Astrocyte (in vitro differentiated cells and primary cell): Measurements from ENCODE around the gene C2orf76. TPM values are rescaled to one million over a fixed set of nuclear protein-coding genes. Genes with fewer than 3 reads are reported as not detected.
A peak's percentile ranks its signal among the peaks of the same experiment; 100 is the strongest.

Experiments used
- DNase-seq: peaks from one replicate; pipeline ENCODE4 v3.0.0-alpha.2; 2010; ENCODE audit warnings: low read depth
- FAIRE-seq: peaks from 2 replicates; lab custom pipeline; 2011; peaks lifted over from hg19 to GRCh38; lab: Jason Lieb, UNC
- H2AFZ ChIP-seq: 2 replicates; pipeline ENCODE4 v1.6.0; 2012; ENCODE audit warnings: low read depth, low read length, inconsistent platforms
- H3K27ac ChIP-seq: 2 replicates; pipeline ENCODE4 v1.5.1; 2011; ENCODE audit warnings: low read depth, low read length, inconsistent platforms
- H3K27me3 ChIP-seq: 2 replicates; pipeline ENCODE4 v1.6.0; 2011; ENCODE audit warnings: low read length, inconsistent platforms; ENCODE audit not compliant: insufficient read depth
- H3K36me3 ChIP-seq: 2 replicates; pipeline ENCODE4 v1.5.1; 2011; ENCODE audit warnings: low read length, inconsistent platforms; ENCODE audit not compliant: insufficient read depth
- H3K4me1 ChIP-seq: 2 replicates; pipeline ENCODE4 v1.5.1; 2011; ENCODE audit warnings: low read length, inconsistent platforms; ENCODE audit not compliant: insufficient read depth
- H3K4me2 ChIP-seq: 2 replicates; pipeline ENCODE4 v1.6.0; 2012; ENCODE audit warnings: low read length, inconsistent platforms
- H3K4me3 ChIP-seq: 2 replicates; pipeline ENCODE4 v1.5.1; 2011; ENCODE audit warnings: low read depth, mild to moderate bottlenecking, low read length, inconsistent platforms; ENCODE audit not compliant: insufficient read depth
- H3K79me2 ChIP-seq: 2 replicates; pipeline ENCODE4 v1.6.0; 2012; ENCODE audit warnings: mild to moderate bottlenecking, low read length, inconsistent platforms; ENCODE audit not compliant: insufficient read depth
- H3K9ac ChIP-seq: 2 replicates; pipeline ENCODE4 v1.6.0; 2012; ENCODE audit warnings: mild to moderate bottlenecking, low read length, inconsistent platforms
- H3K9me3 ChIP-seq: 2 replicates; pipeline ENCODE4 v1.5.1; 2012; ENCODE audit warnings: low read depth, mild to moderate bottlenecking, low read length, inconsistent platforms; ENCODE audit not compliant: insufficient read depth
- H4K20me1 ChIP-seq: 2 replicates; pipeline ENCODE4 v1.6.0; 2012; ENCODE audit warnings: low read length, inconsistent platforms; ENCODE audit not compliant: insufficient read depth
- H3K27ac Mint-ChIP-seq: one replicate; pipeline ENCODE4 v1.8.0; 2021; ENCODE audit warnings: mild to moderate bottlenecking, mixed read lengths; ENCODE audit not compliant: unreplicated experiment
- H3K27me3 Mint-ChIP-seq: one replicate; pipeline ENCODE4 v1.8.0; 2021; ENCODE audit warnings: low read depth, mixed read lengths; ENCODE audit not compliant: unreplicated experiment
- H3K36me3 Mint-ChIP-seq: one replicate; pipeline ENCODE4 v1.8.0; 2021; ENCODE audit warnings: low read depth, mixed read lengths; ENCODE audit not compliant: unreplicated experiment
- H3K4me1 Mint-ChIP-seq: one replicate; pipeline ENCODE4 v1.8.0; 2021; ENCODE audit warnings: low read depth, mixed read lengths; ENCODE audit not compliant: unreplicated experiment
- H3K4me3 Mint-ChIP-seq: one replicate; pipeline ENCODE4 v1.8.0; 2021; ENCODE audit warnings: mild to moderate bottlenecking, moderate library complexity, mixed read lengths; ENCODE audit not compliant: unreplicated experiment
- H3K9me3 Mint-ChIP-seq: one replicate; pipeline ENCODE4 v1.8.0; 2021; ENCODE audit warnings: mild to moderate bottlenecking, mixed read lengths; ENCODE audit not compliant: unreplicated experiment
- CTCF ChIP-seq: IDR thresholded peaks from 2 replicates; pipeline ENCODE4 v1.5.1; 2011; ENCODE audit warnings: low read depth, mild to moderate bottlenecking, inconsistent platforms, low read length, moderate library complexity; ENCODE audit not compliant: insufficient read depth
- EZH2 ChIP-seq: IDR thresholded peaks from 2 replicates; pipeline ENCODE4 v1.6.1; 2012; ENCODE audit warnings: mild to moderate bottlenecking, low read length, inconsistent platforms; ENCODE audit not compliant: insufficient read depth
- total RNA-seq: library from RNA; stranded (reverse); gene quantifications from 2 replicates; pipeline ENCODE4 v1.2.1, GENCODE V29; 2021

Gene C2orf76
- total RNA-seq, 1 donor from 2014 or later = 9.2 TPM

GRCh38 chr2:119365436-119365835 lies 1.2 kb downstream of the C2orf76 start:
- Histone ChIP-seq H4K20me1 (peaks cover 25% of the 10 kb centered on the region), H3K4me3 (peak overlapping the region; percentile 90), H3K4me2 (peak overlapping the region; percentile 94), H3K9ac (peak overlapping the region; percentile 81), H3K9me3 (no peaks in the 10 kb centered on the region), H3K27ac (no peak overlapping the region), H3K79me2 (peaks cover 48% of the 10 kb centered on the region), H3K27me3 (no peaks in the 10 kb centered on the region), H3K4me1 (peaks cover 10% of the 10 kb centered on the region), H3K36me3 (peaks cover 14% of the 10 kb centered on the region), H2AFZ (no peak overlapping the region)
- no peaks in the 10 kb centered on the region for H3K27me3 Mint-ChIP-seq
- peaks cover 12% of the 10 kb centered on the region for H3K4me1 Mint-ChIP-seq
- FAIRE-seq (no peak), DNase-seq (no peak)
- H3K36me3 Mint-ChIP-seq = peaks cover 3% of the 10 kb centered on the region
- H3K27ac Mint-ChIP-seq = no peak overlapping the region
- TF ChIP-seq CTCF (no peak), EZH2 (no peak)
- peak overlapping the region; percentile 99 for H3K4me3 Mint-ChIP-seq
- H3K9me3 Mint-ChIP-seq = no peaks in the 10 kb centered on the region

- no peaks in the 10 kb centered on the region for H3K9me3 Mint-ChIP-seq
- H3K36me3 ChIP-seq = peaks cover 10% of the 10 kb centered on the region
- no peak overlapping the region for H3K27ac ChIP-seq
- no peak overlapping the region for H3K4me3 ChIP-seq
- no peak overlapping the region for H3K4me2 ChIP-seq
- TF ChIP-seq EZH2 (no peak), CTCF (no peak)
- peak overlapping the region; percentile 99 for H3K4me3 Mint-ChIP-seq
- H3K9me3 ChIP-seq = no peaks in the 10 kb centered on the region
- H3K79me2 ChIP-seq = peaks cover 45% of the 10 kb centered on the region
- no peak for DNase-seq
- H3K9ac ChIP-seq = no peak overlapping the region
- H3K27me3 ChIP-seq = no peaks in the 10 kb centered on the region
- H3K36me3 Mint-ChIP-seq = no peaks in the 10 kb centered on the region
- FAIRE-seq = no peak
- peaks cover 12% of the 10 kb centered on the region for H3K4me1 Mint-ChIP-seq
- no peak overlapping the region for H3K27ac Mint-ChIP-seq
- peaks cover 21% of the 10 kb centered on the region for H4K20me1 ChIP-seq
- H3K27me3 Mint-ChIP-seq = no peaks in the 10 kb centered on the region
- peaks cover 10% of the 10 kb centered on the region for H3K4me1 ChIP-seq
- no peak overlapping the region for H2AFZ ChIP-seq
These were observed 1.8 kb downstream of the C2orf76 start for GRCh38 chr2:119364798-119365197.

- H3K4me3 ChIP-seq = no peak overlapping the region
- TF ChIP-seq CTCF (no peak), EZH2 (no peak)
- H3K27me3 ChIP-seq = no peaks in the 10 kb centered on the region
- DNase-seq (no peak), FAIRE-seq (no peak)
- Mint-ChIP-seq H3K27ac (no peak overlapping the region), H3K36me3 (peaks cover 3% of the 10 kb centered on the region), H3K9me3 (peaks cover 4% of the 10 kb centered on the region), H3K4me3 (no peak overlapping the region), H3K4me1 (peaks cover 4% of the 10 kb centered on the region), H3K27me3 (no peaks in the 10 kb centered on the region)
- H3K9me3 ChIP-seq = no peaks in the 10 kb centered on the region
- no peak overlapping the region for H3K9ac ChIP-seq
- H2AFZ ChIP-seq = no peak overlapping the region
- no peak overlapping the region for H3K27ac ChIP-seq
- peaks cover 18% of the 10 kb centered on the region for H3K79me2 ChIP-seq
- H3K36me3 ChIP-seq = no peaks in the 10 kb centered on the region
- H3K4me1 ChIP-seq = no peaks in the 10 kb centered on the region
- no peak overlapping the region for H3K4me2 ChIP-seq
- peaks cover 11% of the 10 kb centered on the region for H4K20me1 ChIP-seq
These were observed 6.1 kb downstream of the C2orf76 start for GRCh38 chr2:119360423-119360966.
